ENCODE measurements around the gene SPDEF. TPM values are rescaled to one million over a fixed set of nuclear protein-coding genes. Genes with fewer than 3 reads are reported as not detected.

Gene SPDEF
- total RNA-seq, 4 donors from 2014 or later: 9.1 to 47.9 (median 28.7) TPM

- TF ChIP-seq CTCF (IDR thresholded peaks at IDR 0.05) (no peak), POLR2A (IDR thresholded peaks at IDR 0.05) (no peak)
- 53 to 61% methylated on average over 5 of the region's 5 CpGs for WGBS, 2 donors
- intact Hi-C loops (cut with DNase I; ENCODE audit: low total_unique reads): no loop called here
- DNase-seq (ENCODE audit: low spot score in 2 of 2): no peak
- H3K4me3 ChIP-seq (ENCODE audit: low read depth, poor library complexity, severe bottlenecking): no peak overlapping the region
Measured at GRCh38 chr6:34565722-34566137, 9.6 kb upstream of the SPDEF start.

- H3K4me3 ChIP-seq (ENCODE audit: low read depth, poor library complexity, severe bottlenecking): no peak overlapping the region
- DNase-seq (ENCODE audit: low spot score in 2 of 2): no peak
- TF ChIP-seq POLR2A (IDR thresholded peaks at IDR 0.05) (no peak), CTCF (IDR thresholded peaks at IDR 0.05) (no peak)
- intact Hi-C loops (cut with DNase I; ENCODE audit: low total_unique reads): no loop called here
- 84 to 88% methylated on average over 5 of the region's 5 CpGs for WGBS, 2 donors
Measured at GRCh38 chr6:34564181-34564580, 8.1 kb upstream of the SPDEF start.

GRCh38 chr6:34563513-34563870, 7.4 kb upstream of the SPDEF start:
- H3K4me3 ChIP-seq (ENCODE audit: low read depth, poor library complexity, severe bottlenecking): no peak overlapping the region
- intact Hi-C loops (cut with DNase I; ENCODE audit: low total_unique reads): no loop called here
- TF ChIP-seq CTCF (IDR thresholded peaks at IDR 0.05) (no peak), POLR2A (IDR thresholded peaks at IDR 0.05) (no peak)
- DNase-seq (ENCODE audit: low spot score in 2 of 2): no peak
- WGBS, 2 donors: 65 to 80% methylated on average over 7 of the region's 7 CpGs

GRCh38 chr6:34562861-34563512, 6.9 kb upstream of the SPDEF start:
- 78 to 89% methylated on average over 14 to 15 of the region's 15 CpGs for WGBS, 2 donors
- intact Hi-C loops (cut with DNase I; ENCODE audit: low total_unique reads): no loop called here
- TF ChIP-seq POLR2A (IDR thresholded peaks at IDR 0.05) (no peak), CTCF (IDR thresholded peaks at IDR 0.05) (no peak)
- H3K4me3 ChIP-seq (ENCODE audit: low read depth, poor library complexity, severe bottlenecking): no peak overlapping the region
- DNase-seq (ENCODE audit: low spot score in 2 of 2): no peak

- DNase-seq (ENCODE audit: low spot score in 2 of 2): no peak
- H3K4me3 ChIP-seq (ENCODE audit: low read depth, poor library complexity, severe bottlenecking): no peak overlapping the region
- WGBS, 2 donors: 92 to 93% methylated on average over 10 of the region's 10 CpGs
- intact Hi-C loops (cut with DNase I; ENCODE audit: low total_unique reads): no loop called here
- TF ChIP-seq CTCF (IDR thresholded peaks at IDR 0.05) (no peak), POLR2A (IDR thresholded peaks at IDR 0.05) (no peak)
Measured at GRCh38 chr6:34562350-34562749, 6.2 kb upstream of the SPDEF start.

GRCh38 chr6:34561227-34561530, 5.0 kb upstream of the SPDEF start:
- WGBS, 2 donors: 79 to 94% methylated on average over 2 of the region's 2 CpGs
- no peak overlapping the region for H3K4me3 ChIP-seq (ENCODE audit: low read depth, poor library complexity, severe bottlenecking)
- intact Hi-C loops (cut with DNase I; ENCODE audit: low total_unique reads): no loop called here
- no peak for TF ChIP-seq CTCF (IDR thresholded peaks at IDR 0.05)
- TF ChIP-seq POLR2A (IDR thresholded peaks at IDR 0.05): no peak
- no peak for DNase-seq (ENCODE audit: low spot score in 2 of 2)

Data from lower leg skin (tissue), 4 donors.